SK-N-SH (cell line): ENCODE data around the gene FAM107B.

Experiments used
- EP300 ChIP-seq, 2 experiments: IDR thresholded peaks; 2 replicates each; pipeline versions ENCODE4 v1.4.0 to v1.6.1; 2012; ENCODE audit warnings: borderline replicate concordance in 1 of 2, low read depth in 1 of 2, low read length in 1 of 2
- EZH2phosphoT487 ChIP-seq: fragments of 200-600 bp; sonication (generic); IDR thresholded peaks from 2 replicates; pipeline ENCODE4 v1.6.1; 2017; ENCODE audit warnings: low read depth, mixed run types, mild to moderate bottlenecking, antibody characterized with exemption, moderate library complexity, borderline replicate concordance
- FOSL2 ChIP-seq: IDR thresholded peaks from 2 replicates; pipeline ENCODE4 v1.4.0; 2012; ENCODE audit warnings: low read depth, mild to moderate bottlenecking, moderate library complexity, borderline replicate concordance
- JUND ChIP-seq: IDR thresholded peaks from 2 replicates; pipeline ENCODE4 v1.4.0; 2012
- NFIC ChIP-seq: IDR thresholded peaks from 2 replicates; pipeline ENCODE4 v1.4.0; 2012; ENCODE audit warnings: borderline replicate concordance
- POLR2AphosphoS5 ChIP-seq: IDR thresholded peaks from 2 replicates; pipeline ENCODE4 v1.6.1; 2012; ENCODE audit warnings: low read depth, low read length
- RAD21 ChIP-seq: IDR thresholded peaks from 2 replicates; pipeline ENCODE4 v1.6.1; 2012; ENCODE audit warnings: mild to moderate bottlenecking, low read length
- TAF1 ChIP-seq: IDR thresholded peaks from 2 replicates; pipeline ENCODE4 v1.6.1; 2012; ENCODE audit warnings: low read depth, mild to moderate bottlenecking, low read length, moderate library complexity, borderline replicate concordance
- USF1 ChIP-seq: IDR thresholded peaks from 2 replicates; pipeline ENCODE4 v1.4.0; 2012; ENCODE audit warnings: low read depth, borderline replicate concordance
- TF ChIP-seq, protein P1 (sequence below): fragments of 200-600 bp; sonication (generic); IDR thresholded peaks from 2 replicates; pipeline ENCODE4 v1.6.1; 2017; ENCODE audit warnings: antibody characterized with exemption, mild to moderate bottlenecking, moderate library complexity
- TF ChIP-seq, protein P2 (sequence below): IDR thresholded peaks from 2 replicates; pipeline ENCODE4 v1.4.0; 2012; ENCODE audit warnings: low read depth

DNA sequence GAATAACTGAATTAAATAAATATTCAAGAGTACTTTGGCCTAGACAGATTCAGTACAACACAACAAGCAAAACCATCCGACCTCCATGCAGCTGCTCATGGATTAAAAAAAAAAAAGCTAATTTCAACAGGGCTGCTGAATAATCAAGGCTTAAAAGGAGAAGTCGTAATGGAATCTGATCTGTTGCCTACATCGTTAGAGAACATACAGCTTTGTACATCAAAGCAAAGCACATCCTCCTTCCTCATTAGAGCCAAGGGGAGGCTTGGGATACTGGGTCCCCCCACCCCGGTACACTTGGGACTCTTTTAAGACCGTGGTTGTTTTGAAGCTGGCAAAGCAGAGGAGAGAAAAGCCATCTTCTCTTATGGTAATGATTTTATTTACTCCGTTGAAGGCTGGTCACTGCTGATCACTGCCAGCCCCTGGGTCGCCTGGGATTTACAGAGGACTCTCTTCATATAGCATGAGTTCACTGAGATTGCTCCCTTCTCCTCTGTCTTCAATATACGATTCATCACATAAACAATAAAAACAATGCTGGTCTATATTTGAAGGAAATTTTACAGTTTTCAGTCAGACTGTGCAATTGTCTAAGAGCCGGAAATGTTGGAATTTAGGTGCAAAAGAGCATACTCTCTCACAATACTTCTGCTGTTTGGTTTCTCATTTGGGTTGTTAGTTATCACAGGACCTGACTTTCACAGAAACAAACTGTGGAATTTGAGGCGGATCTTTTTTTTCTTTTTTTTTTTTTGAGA is 148.8 kb downstream of the FAM107B start:
- TF ChIP-seq USF1 (no peak), RAD21 (no peak), EP300 (IDR thresholded peaks at IDR 0.05; ENCODE audit: borderline replicate concordance in 1 of 2, low read depth in 1 of 2, low read length in 1 of 2) (no peak), TAF1 (no peak), EZH2phosphoT487 (no peak), JUND (no peak), NFIC (no peak), POLR2AphosphoS5 (no peak), FOSL2 (no peak)
- TF ChIP-seq, protein P1, sequence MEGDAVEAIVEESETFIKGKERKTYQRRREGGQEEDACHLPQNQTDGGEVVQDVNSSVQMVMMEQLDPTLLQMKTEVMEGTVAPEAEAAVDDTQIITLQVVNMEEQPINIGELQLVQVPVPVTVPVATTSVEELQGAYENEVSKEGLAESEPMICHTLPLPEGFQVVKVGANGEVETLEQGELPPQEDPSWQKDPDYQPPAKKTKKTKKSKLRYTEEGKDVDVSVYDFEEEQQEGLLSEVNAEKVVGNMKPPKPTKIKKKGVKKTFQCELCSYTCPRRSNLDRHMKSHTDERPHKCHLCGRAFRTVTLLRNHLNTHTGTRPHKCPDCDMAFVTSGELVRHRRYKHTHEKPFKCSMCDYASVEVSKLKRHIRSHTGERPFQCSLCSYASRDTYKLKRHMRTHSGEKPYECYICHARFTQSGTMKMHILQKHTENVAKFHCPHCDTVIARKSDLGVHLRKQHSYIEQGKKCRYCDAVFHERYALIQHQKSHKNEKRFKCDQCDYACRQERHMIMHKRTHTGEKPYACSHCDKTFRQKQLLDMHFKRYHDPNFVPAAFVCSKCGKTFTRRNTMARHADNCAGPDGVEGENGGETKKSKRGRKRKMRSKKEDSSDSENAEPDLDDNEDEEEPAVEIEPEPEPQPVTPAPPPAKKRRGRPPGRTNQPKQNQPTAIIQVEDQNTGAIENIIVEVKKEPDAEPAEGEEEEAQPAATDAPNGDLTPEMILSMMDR = no peak
- TF ChIP-seq, protein P2, sequence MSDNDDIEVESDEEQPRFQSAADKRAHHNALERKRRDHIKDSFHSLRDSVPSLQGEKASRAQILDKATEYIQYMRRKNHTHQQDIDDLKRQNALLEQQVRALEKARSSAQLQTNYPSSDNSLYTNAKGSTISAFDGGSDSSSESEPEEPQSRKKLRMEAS = no peak
